Vagina (tissue), 2 donors: ENCODE results near the gene B3GALT2. TPM values are rescaled to one million over a fixed set of nuclear protein-coding genes. Genes with fewer than 3 reads are reported as not detected.

ENCODE experiments used
- DNase-seq, 2 donors: peaks; one replicate each; pipeline ENCODE4 v3.0.0-alpha.2; 2017; ENCODE audit errors: extremely low spot score in 2 of 2
- H3K27ac ChIP-seq: fragments of 200-600 bp; sonication (generic); one replicate; pipeline ENCODE4 v1.5.1; 2019
- H3K27me3 ChIP-seq: fragments of 200-600 bp; sonication (generic); one replicate; pipeline ENCODE4 v1.5.1; 2019
- H3K36me3 ChIP-seq, 2 donors: fragments of 200-600 bp; sonication (generic); one replicate each; pipeline ENCODE4 v1.5.1; 2017 to 2019
- H3K4me1 ChIP-seq: fragments of 200-600 bp; sonication (generic); one replicate; pipeline ENCODE4 v1.5.1; 2019
- H3K4me3 ChIP-seq, 2 donors: fragments of 200-600 bp; sonication (generic); 1 replicate in 1 of 2; 2 replicates in 1 of 2; pipeline ENCODE4 v1.5.1; 2016 to 2019
- H3K9me3 ChIP-seq: fragments of 200-600 bp; sonication (generic); one replicate; pipeline ENCODE4 v1.5.1; 2019
- POLR2A ChIP-seq, 2 donors: fragments of 450-650 bp; IDR thresholded peaks; one replicate each; pipeline ENCODE4 v1.6.1; 2017; ENCODE audit warnings: antibody characterized with exemption in 2 of 2, mild to moderate bottlenecking in 2 of 2, moderate library complexity in 2 of 2
- POLR2AphosphoS5 ChIP-seq, 2 donors: sonication (generic); formaldehyde crosslinking; IDR thresholded peaks; one replicate each; pipeline ENCODE4 v1.9.0; 2017; ENCODE audit warnings: antibody characterized with exemption in 2 of 2, mild to moderate bottlenecking in 2 of 2, low read depth in 1 of 2; ENCODE audit not compliant: insufficient read depth in 1 of 2
- intact Hi-C: fragments of 100-400 bp; cut with DNase I; formaldehyde crosslinking; loops from one replicate; pipeline ENCODE4 v1.15.1; 2023
- total RNA-seq: library from RNA; depleted of rRNA; stranded (reverse); fragments of >200 nt; gene quantifications from one replicate; pipeline ENCODE4 v1.2.3, GENCODE V29; 2016
- TF ChIP-seq, protein P1 (sequence below), 3 experiments: fragments of 450-650 bp in 2 of 3; fragments of 200-600 bp in 1 of 3; sonication (generic) in 1 of 3; IDR thresholded peaks; one replicate each; pipeline ENCODE4 v1.5.1; 2017 to 2019; ENCODE audit warnings: antibody characterized with exemption in 3 of 3, mild to moderate bottlenecking in 2 of 3, moderate library complexity in 2 of 3

Gene B3GALT2
- total RNA-seq, 1 donor from 2014 or later: 0.49 TPM

DNA sequence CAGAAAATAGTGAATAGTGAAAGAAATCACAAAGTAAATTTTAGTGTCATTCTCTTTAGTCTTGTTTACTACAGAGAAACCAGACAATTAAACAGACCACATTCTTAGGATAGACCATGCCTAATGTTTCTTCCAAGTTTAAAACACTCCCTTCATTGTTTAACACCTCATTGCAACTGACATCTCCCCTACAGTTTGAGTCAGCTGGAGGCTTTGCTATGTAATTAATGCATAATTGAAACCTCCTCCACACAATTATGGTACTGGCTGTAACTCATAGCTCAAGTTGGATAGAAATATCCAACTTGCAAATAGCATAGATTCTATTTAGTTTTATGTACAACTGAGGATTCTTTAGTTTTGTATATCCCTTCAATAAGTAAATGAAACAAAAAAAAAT, 35.2 kb upstream of the B3GALT2 start:
- no peak overlapping the region for H3K27ac ChIP-seq
- no peaks in the 10 kb centered on the region for H3K4me1 ChIP-seq
- TF ChIP-seq, protein P1, sequence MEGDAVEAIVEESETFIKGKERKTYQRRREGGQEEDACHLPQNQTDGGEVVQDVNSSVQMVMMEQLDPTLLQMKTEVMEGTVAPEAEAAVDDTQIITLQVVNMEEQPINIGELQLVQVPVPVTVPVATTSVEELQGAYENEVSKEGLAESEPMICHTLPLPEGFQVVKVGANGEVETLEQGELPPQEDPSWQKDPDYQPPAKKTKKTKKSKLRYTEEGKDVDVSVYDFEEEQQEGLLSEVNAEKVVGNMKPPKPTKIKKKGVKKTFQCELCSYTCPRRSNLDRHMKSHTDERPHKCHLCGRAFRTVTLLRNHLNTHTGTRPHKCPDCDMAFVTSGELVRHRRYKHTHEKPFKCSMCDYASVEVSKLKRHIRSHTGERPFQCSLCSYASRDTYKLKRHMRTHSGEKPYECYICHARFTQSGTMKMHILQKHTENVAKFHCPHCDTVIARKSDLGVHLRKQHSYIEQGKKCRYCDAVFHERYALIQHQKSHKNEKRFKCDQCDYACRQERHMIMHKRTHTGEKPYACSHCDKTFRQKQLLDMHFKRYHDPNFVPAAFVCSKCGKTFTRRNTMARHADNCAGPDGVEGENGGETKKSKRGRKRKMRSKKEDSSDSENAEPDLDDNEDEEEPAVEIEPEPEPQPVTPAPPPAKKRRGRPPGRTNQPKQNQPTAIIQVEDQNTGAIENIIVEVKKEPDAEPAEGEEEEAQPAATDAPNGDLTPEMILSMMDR (IDR thresholded peaks at IDR 0.05): no peak
- TF ChIP-seq POLR2AphosphoS5 (IDR thresholded peaks at IDR 0.05; ENCODE audit: insufficient read depth in 1 of 2, low read depth in 1 of 2) (no peak), POLR2A (IDR thresholded peaks at IDR 0.05) (no peak)
- H3K27me3 ChIP-seq: no peaks in the 10 kb centered on the region
- H3K4me3 ChIP-seq: no peak overlapping the region
- DNase-seq: no peak
- intact Hi-C loops: no loop called here
- H3K9me3 ChIP-seq: no peaks in the 10 kb centered on the region
- H3K36me3 ChIP-seq: no peaks in the 10 kb centered on the region

DNA sequence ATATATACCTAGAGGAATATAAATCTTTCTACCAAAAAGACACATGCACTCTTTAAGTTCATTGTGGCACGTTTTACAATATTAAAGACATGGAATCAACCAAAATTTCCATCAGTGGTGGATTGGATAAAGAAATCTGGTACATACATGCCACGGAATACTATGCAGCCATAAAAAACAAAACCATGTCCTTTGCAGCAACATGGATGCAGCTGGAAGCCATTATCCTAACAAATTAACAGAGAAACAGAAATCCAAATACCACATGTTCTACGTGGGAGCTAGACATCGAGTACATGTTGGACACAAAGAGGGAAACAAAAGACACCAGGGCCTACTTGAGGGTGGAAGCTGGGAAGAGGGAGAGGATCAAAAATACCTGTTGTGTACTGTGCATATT, 33.0 kb upstream of the B3GALT2 start:
- intact Hi-C loops: no loop called here
- Histone ChIP-seq H3K36me3 (no peaks in the 10 kb centered on the region), H3K9me3 (no peaks in the 10 kb centered on the region), H3K4me3 (no peak overlapping the region), H3K4me1 (no peaks in the 10 kb centered on the region), H3K27me3 (no peaks in the 10 kb centered on the region), H3K27ac (no peak overlapping the region)
- no peak for DNase-seq
- TF ChIP-seq POLR2A (IDR thresholded peaks at IDR 0.05): no peak
- no peak for TF ChIP-seq POLR2AphosphoS5 (IDR thresholded peaks at IDR 0.05; ENCODE audit: insufficient read depth in 1 of 2, low read depth in 1 of 2)
- TF ChIP-seq, protein P1 (IDR thresholded peaks at IDR 0.05): no peak

DNA sequence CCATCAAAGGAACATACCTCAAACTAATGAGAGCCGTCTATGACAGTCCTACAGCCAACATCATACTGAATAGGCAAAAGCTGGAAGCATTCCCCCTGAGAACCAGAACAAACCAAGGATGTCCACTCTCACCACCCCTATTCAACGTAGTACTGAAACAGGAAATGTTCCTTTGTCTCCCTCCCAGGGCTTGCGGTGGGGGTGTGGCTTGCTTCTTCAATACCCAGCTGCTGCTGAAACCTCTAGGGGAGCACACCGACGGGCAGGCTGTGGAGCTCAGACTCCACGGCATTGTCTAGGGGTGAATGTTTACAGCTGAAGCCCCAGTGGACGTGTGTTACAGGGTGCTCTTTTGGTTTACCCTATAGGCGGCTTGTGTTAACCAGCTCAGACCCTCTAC, 30.5 kb upstream of the B3GALT2 start:
- Histone ChIP-seq H3K4me1 (no peaks in the 10 kb centered on the region), H3K27ac (no peak overlapping the region), H3K9me3 (no peaks in the 10 kb centered on the region), H3K36me3 (peaks cover 0 to 5% of the 10 kb centered on the region in 2 donors), H3K27me3 (no peaks in the 10 kb centered on the region), H3K4me3 (no peak overlapping the region)
- TF ChIP-seq, protein P1 (IDR thresholded peaks at IDR 0.05): no peak
- TF ChIP-seq POLR2AphosphoS5 (IDR thresholded peaks at IDR 0.05; ENCODE audit: insufficient read depth in 1 of 2, low read depth in 1 of 2) (no peak), POLR2A (IDR thresholded peaks at IDR 0.05) (no peak)
- intact Hi-C loops: no loop called here
- DNase-seq: no peak

DNA sequence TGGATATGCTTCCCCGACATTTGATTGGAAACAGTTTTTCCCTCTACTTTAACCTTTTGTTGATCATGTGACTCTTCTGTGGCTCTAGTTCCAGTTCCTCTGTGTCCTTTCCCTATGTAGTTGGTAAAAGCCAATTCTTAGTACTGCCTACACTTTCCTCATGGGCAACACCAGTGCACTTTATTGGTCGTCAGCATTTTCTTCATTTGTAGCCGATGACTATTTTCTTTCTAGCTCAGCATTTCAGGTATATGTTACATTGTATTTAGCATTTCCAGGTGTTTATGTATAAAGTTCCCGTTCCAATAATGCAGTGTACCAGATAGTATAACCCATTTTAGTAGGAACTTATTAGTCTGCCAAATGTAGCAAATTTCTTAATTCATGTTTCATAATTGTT, 27.6 kb upstream of the B3GALT2 start:
- no peaks in the 10 kb centered on the region for H3K4me1 ChIP-seq
- intact Hi-C loops: no loop called here
- TF ChIP-seq POLR2AphosphoS5 (IDR thresholded peaks at IDR 0.05; ENCODE audit: insufficient read depth in 1 of 2, low read depth in 1 of 2) (no peak), POLR2A (IDR thresholded peaks at IDR 0.05) (no peak)
- TF ChIP-seq, protein P1 (IDR thresholded peaks at IDR 0.05): no peak
- no peaks in the 10 kb centered on the region for H3K9me3 ChIP-seq
- no peak overlapping the region for H3K27ac ChIP-seq
- peaks cover 0 to 5% of the 10 kb centered on the region in 2 donors for H3K36me3 ChIP-seq
- H3K27me3 ChIP-seq: no peaks in the 10 kb centered on the region
- DNase-seq: no peak
- no peak overlapping the region for H3K4me3 ChIP-seq

DNA sequence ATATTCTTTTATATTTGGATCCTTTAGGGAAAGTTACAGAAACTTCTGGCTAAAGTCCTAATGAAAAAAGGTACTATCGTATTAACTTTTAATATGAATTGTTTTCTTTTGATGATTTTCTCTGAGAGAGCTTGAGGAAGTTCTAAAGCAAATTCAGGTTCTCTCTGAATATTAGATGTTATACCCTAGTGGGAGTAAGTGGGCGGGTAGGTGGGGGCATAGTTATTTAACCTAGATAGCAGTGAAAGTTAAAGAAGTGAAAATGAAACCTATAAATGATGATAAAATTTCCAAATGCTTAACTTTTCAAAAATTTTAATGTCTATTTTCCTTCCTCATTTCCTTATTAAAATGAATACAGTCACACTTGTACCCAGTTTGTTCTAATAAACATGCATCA, 26.2 kb upstream of the B3GALT2 start:
- Histone ChIP-seq H3K27ac (no peak overlapping the region), H3K4me1 (no peaks in the 10 kb centered on the region), H3K27me3 (no peaks in the 10 kb centered on the region), H3K9me3 (no peaks in the 10 kb centered on the region), H3K36me3 (peaks cover 0 to 5% of the 10 kb centered on the region in 2 donors), H3K4me3 (no peak overlapping the region)
- no peak for DNase-seq
- intact Hi-C loops: no loop called here
- TF ChIP-seq, protein P1 (IDR thresholded peaks at IDR 0.05): no peak
- no peak for TF ChIP-seq POLR2A (IDR thresholded peaks at IDR 0.05)
- no peak for TF ChIP-seq POLR2AphosphoS5 (IDR thresholded peaks at IDR 0.05; ENCODE audit: insufficient read depth in 1 of 2, low read depth in 1 of 2)
